Measurements from ENCODE around the gene SNX5. TPM values are rescaled to one million over a fixed set of nuclear protein-coding genes. Genes with fewer than 3 reads are reported as not detected.

The SNX5 gene
- total and polyA plus RNA-seq, 2 of the 8 experiments (the other 6 are each of a cell fraction or from before 2014, with no cell fraction given): 155 to 194 TPM

DNA sequence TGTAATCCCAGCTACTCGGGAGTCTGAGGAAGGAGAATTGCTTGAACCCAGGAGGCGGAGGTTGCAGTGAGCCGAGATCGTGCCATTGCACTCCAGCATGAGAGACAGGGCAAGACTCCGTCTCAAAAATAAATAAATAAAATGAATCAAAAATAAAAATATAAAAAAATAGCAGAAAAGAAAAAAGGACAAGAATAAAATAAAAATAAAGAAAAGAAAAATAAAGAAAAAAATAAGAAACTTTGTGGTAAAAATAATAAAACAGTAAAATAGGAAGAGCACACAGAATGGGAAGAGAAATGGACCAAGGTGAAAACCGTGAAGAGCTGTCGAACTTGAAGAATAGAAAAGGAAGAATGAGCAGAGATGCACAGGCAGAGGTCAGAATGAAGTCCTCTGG is 63.0 kb downstream of the SNX5 start:
- no peak overlapping the region for H3K4ac ChIP-seq (replicated peaks; ENCODE audit: insufficient read length, low read depth, low read length)
- no peak overlapping the region for H2AFZ ChIP-seq (ENCODE audit: low read length)
- no peak for FAIRE-seq

More for the DNA sequence above, 63.0 kb downstream of the SNX5 start:
- Histone ChIP-seq H3K23ac (ENCODE audit: insufficient read length) (no peak overlapping the region), H3K27me3 (replicated peaks in 1 of 4; ENCODE audit: control insufficient read depth in 3 of 4, extremely low read depth in 1 of 4, insufficient read depth in 3 of 4, low read length in 3 of 4) (no peaks in the 10 kb centered on the region), H2BK12ac (ENCODE audit: low read depth, low read length) (no peak overlapping the region), H3K79me1 (ENCODE audit: low read depth, low read length) (no peaks in the 10 kb centered on the region), H4K20me1 (replicated peaks in 1 of 2; ENCODE audit: control insufficient read depth in 1 of 2, insufficient read depth in 2 of 2, low read length in 2 of 2) (no peaks in the 10 kb centered on the region), H3K4me2 (ENCODE audit: insufficient read depth in 1 of 2, low read depth in 2 of 2, low read length in 2 of 2) (no peak overlapping the region), H2BK15ac (ENCODE audit: low read length) (no peak overlapping the region), H3K4me1 (replicated peaks in 1 of 4; ENCODE audit: control insufficient read depth in 3 of 4, insufficient read depth in 4 of 4, low read length in 3 of 4) (peaks cover 0 to 3% (median 0%) of the 10 kb centered on the region in 4 experiments; a peak in 3 of 7 replicates), H3K79me2 (ENCODE audit: control insufficient read depth in 1 of 2, insufficient read depth in 2 of 2, low read length in 2 of 2) (no peaks in the 10 kb centered on the region), H3K9me3 (ENCODE audit: insufficient read depth in 2 of 2, low read depth in 1 of 2, low read length in 1 of 2) (no peaks in the 10 kb centered on the region), H2BK20ac (ENCODE audit: low read length) (no peak overlapping the region), H3K56ac (replicated peaks; ENCODE audit: insufficient read length, low read depth, low read length) (no peak overlapping the region), H3K23me2 (ENCODE audit: low read depth, low read length) (no peaks in the 10 kb centered on the region), H3K36me3 (ENCODE audit: control insufficient read depth in 2 of 4, insufficient read depth in 4 of 4, low read length in 3 of 4) (no peaks in the 10 kb centered on the region), H2BK5ac (ENCODE audit: low read depth, low read length) (no peak overlapping the region), H3K14ac (ENCODE audit: insufficient read length) (no peak overlapping the region), H3K4me3 (ENCODE audit: extremely low read depth in 1 of 4, insufficient read depth in 2 of 4, low read depth in 3 of 4, low read length in 4 of 4) (no peak overlapping the region), H4K8ac (ENCODE audit: extremely low read depth, insufficient read depth, low read length) (no peak overlapping the region), H4K5ac (ENCODE audit: insufficient read length, low read depth, low read length) (no peak overlapping the region), H2AK5ac (ENCODE audit: low read depth, low read length) (no peak overlapping the region), H4K91ac (replicated peaks; ENCODE audit: insufficient read length, low read length) (no peak overlapping the region), H3K27ac (ENCODE audit: low read depth, low read length) (no peak overlapping the region), H3K18ac (ENCODE audit: extremely low read depth, low read length) (no peak overlapping the region), H3K9ac (replicated peaks in 1 of 4; ENCODE audit: extremely low read depth in 1 of 4, low read depth in 3 of 4, low read length in 3 of 4) (no peak overlapping the region), H2BK120ac (replicated peaks; ENCODE audit: low read depth, low read length) (no peak overlapping the region)
- DNase-seq (ENCODE audit: low read depth in 1 of 2, low spot score in 2 of 2): no peak
- ChIA-PET POLR2A (ENCODE audit: partially characterized antibody) (interaction anchor here (1.5 kb wide), 1 partner anchor 10 kb away, joined by 4 read pairs; no protein-coding TSS in a partner anchor), CTCF (ENCODE audit: partially characterized antibody) (interaction anchor here (1.3 to 1.6 kb wide), 3 partner anchors 12 to 207 kb away, joined by 3 to 6 read pairs (median 4); no protein-coding TSS in a partner anchor)
- no peak for TF ChIP-seq RBBP5 (IDR thresholded peaks at IDR 0.05; ENCODE audit: borderline replicate concordance, low read depth, low read length)
- 95% methylated on average over 6 of the region's 7 CpGs; no CpG with 5 or more reads in 1 of the 2 experiments for WGBS, 2 experiments (ENCODE audit: extremely low coverage in 1 of 2, insufficient coverage in 1 of 2, insufficient read length in 1 of 2, insufficient replicate concordance in 2 of 2, low coverage in 1 of 2, low lambda C conversion rate in 2 of 2, missing lambda C conversion rate in 1 of 2)
